ENCODE results near the gene PTPRZ1.

GRCh38 chr7:121909716-121910345, 36.9 kb downstream of the PTPRZ1 start:
- no peak for TF ChIP-seq CTCF (IDR thresholded peaks at IDR 0.05)
- TF ChIP-seq POLR2A (IDR thresholded peaks at IDR 0.05), result no peak

All from prostate gland (tissue), 2 donors.